NCI-H446 treated with DMSO at 0.1 percent for 48 hours (cell line): ENCODE results near the gene ZNF44.

Source experiments
- DNase-seq: peaks from one replicate; lab custom pipeline; 2025; lab: John Stamatoyannopoulos, UW

ZNF44 gene

DNA sequence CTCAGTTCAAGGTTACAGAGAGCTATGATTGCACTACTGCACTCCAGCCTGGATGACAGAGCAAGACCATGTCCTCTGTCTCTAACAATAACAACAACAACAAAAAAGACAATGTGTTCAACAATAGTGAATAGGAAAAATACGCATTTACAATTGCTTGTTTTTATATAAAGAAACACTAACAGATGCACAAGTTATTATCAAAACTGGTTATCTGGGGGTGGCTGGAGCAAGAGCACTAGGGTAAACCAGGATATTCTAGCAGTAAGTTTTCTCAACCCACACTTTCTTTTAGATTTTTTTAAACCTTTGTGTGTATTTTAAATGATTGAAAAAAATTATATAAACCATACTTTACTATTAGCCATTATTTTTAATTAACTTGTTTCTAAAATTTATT lies 33.1 kb downstream of the ZNF44 start:
- DNase-seq = no peak

DNA sequence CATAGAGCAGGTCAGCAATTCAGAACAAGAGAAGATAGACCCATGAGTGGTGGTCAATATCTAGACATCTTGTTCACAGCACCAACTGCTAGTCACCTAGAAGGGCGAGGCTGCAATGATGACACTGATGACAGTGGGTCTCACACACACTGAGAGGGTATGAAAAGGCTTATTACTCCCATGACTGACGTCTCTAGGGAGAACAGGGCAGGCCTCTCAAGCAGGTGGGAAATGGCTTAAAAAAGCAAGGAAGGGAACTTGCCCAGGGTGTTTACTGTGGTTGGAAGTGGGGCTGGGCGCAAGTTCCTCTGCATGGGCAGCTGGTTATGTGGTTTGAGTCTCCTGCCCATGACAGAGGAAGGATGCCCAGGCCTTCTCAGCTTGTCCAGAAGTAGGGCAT lies 33.8 kb downstream of the ZNF44 start:
- no peak for DNase-seq

DNA sequence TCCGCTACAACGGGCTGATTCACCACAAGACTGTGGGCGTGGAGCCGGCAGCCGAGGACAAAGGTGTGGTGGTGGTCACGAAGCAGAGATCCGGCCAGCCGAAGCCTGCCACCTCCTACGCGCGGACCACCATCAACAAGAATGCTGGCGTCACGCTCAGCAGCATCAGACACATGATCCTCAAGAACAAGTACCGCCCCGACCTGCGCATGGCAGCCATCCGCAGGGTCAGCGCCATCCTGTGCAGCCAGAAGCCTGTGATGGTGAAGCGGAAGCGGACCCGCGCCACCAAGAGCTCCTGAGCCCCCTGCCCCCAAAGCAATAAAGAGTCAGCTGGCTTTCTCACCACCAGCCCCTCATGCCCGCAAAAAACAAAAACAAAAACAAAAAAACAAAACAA lies 34.4 kb downstream of the ZNF44 start:
- no peak for DNase-seq

DNA sequence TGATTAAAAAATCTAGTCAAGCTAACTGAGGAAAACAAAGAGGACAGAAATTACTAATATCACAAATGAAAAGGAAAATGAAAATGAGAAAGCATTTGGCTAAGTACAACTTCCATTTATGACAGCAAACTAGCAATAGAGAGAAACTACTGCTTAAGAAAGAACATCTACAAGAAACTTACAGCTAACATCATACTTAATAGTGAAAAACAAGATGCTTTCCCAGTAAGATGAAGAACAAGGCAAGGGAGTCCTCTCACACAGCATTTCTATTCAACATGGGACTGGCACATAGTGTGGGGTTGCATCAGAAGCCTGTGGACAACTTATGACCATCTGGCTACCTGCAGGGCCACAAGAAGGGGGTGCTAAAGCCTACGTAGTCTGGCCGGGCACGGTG lies 39.3 kb downstream of the ZNF44 start:
- no peak for DNase-seq

DNA sequence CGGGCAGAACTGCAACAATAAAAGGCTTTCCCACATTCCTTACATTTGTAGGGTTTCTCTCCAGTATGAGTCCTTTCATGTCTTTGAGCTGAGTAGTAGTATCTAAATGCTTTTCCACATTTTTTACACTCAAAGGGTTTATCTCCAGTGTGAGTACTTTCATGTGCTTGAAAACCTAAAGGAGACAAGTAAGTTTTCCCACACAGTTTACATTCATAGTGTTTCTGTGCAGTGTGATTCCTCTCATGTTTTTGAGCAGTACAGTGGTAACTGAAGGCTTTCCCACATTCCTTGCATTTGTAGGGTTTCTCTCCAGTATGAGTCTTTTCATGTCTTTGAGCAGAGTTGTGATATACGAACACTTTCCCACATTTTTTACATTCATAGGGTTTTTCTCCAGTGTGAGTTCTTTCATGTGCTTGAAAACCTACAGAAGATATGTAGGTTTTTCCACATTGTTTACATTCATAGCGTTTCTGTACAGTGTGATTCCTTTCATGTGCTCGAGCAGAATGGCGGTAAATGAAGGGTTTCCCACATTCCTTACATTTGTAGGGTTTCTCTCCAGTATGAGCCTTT lies 47.0 kb downstream of the ZNF44 start:
- DNase-seq = no peak

DNA sequence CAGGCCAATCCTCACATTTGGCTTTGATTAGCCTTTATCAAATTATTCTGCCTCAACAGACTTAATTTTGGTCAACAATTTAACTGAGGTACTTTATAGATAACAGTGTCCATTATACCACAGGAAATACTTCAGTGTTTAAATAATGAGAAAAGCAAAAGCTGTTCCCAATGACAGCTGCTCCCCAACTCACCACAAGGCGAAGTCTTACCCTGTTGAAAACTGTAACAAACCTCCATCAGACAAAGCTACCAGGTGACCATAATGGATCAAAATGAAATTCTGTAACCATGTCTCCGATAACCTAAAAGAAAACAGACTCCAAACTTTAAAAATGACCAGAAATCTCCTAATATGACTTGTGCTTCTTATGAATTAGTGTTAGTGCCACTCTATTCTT lies 50.3 kb downstream of the ZNF44 start:
- no peak for DNase-seq

DNA sequence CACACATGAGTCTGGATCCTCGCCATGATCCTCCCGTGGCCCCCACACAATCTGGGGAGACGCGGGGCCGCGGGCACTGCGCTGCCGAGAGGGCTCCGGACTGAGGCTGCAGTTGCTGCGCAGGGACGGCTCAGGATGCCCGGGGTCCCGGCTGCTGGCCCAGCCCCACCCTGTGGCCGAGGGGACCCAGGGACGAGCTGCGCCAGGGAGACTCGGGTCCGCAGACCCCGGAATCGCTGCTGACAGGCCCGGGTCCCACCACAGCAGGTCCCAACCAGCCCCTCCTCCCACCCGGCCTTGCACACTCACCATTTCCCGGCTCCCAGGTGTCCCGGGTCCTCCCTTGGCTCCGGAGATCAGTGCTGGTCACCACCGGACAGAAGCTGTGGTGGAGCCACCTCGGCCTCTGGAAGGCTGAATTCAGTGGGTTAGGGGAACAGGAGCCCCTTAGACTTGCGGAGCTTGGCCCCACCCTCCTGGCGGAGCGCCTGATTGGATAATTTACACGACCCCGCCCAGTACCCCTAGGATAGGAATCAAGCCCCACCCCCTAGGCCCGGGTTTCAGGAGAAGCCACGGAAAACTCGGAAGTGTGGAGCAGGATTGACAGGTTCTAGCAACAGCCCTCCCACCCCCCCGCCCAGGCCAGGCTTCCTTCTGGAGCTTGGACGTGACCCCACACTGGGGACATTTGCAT lies 57.4 kb downstream of the ZNF44 start:
- no peak for DNase-seq

DNA sequence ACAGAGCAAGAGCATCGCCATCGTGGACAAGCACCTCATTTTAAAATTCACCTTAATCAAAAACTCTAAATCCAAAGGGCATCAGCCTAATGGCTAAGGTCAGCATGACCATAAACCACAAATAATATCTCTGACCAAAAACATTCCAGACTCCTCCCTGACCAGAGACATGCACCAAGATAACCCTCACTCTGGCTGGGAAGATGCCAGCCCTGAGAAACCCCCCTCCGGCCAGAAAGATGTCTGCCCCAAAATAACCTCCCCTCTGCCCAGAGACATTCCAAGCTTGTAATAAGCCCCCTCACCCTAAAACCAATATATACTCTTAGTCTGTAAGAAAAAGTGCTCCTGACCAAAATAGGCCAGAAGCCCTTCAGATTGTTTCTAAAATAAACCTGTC lies 61.7 kb downstream of the ZNF44 start:
- no peak for DNase-seq

DNA sequence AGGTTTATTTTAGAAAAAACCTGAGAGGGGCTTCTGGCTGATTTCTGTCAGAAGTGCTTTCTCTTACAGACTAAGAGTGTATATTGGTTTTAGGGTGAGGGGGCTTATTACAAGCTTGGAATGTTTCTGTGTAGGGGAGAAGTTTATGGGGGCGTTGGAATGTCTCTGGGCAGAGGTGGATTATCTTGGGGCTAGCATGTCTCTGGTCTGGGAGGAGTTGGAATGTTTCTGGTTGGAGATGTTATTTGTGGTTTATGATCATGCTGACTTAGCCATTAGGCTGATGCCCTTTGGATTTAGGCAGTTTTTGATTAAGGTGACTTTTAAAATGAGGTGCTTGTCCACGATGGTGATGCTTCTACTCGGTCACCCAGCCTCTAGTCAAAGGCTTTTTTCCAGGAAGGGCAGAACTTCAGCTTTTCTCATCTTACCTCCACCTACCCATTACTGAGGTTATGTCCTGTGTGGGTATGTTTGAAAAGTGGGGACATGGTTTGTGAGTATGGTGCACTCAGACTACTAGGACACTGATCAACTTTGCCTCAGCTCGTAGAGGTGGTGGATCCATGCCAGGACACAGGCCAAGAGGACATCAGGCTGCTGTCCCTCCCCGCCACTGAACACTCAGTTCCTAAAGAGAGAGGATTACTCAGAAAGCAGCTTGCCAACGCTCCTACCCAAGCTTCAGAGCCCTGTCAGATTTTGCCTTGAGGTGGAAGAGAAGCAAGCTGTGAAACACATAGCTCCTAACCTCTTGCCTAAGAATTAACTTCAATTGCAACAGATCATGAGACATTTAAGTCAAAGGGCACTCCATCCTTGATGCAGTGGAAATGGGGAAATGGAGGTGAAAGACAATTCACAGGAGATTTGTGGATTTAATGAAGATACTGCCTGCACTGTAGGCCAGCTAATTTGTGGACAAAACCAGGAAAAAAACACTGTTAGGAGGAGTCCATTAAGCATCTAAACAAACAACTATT lies 63.6 kb downstream of the ZNF44 start:
- DNase-seq = no peak

DNA sequence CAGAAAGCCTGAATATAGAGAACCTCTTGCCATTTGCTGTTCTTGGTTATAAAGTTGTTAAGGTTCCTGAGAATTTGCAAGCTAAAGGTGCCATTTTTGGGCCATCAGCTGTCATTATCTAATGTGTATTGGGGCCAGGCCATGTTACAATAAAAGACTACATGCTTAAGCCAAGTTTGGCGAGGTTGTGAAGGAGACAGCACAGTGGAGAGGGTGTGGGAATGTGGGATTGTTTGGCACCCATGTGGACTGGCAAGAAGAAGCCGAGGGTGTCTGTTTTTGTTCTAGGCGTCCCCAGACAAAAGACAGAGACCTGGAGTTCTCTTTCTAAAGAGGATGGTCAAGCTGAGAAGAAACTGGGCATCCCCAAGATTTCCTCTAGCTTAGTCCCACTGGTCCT lies 64.7 kb downstream of the ZNF44 start:
- no peak for DNase-seq

DNA sequence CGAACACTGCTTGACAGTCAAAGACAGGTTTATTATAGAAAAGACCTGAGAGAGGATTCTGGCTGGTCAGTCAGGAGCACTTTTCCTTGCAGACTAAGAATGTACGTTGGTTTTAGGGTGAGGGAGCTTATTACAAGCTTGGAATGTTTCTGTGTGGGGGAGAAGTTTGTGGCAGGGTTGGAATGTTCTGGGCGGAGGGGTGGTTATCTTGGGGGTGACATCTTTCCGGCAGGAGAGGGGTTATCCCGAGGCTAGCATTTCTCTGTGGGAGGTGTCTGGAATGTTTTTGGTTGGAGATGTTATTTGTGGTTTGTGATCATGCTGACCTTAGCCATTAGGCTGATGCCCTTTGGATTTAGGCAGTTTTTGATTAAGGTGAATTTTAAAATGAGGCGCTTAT lies 70.0 kb downstream of the ZNF44 start:
- no peak for DNase-seq

DNA sequence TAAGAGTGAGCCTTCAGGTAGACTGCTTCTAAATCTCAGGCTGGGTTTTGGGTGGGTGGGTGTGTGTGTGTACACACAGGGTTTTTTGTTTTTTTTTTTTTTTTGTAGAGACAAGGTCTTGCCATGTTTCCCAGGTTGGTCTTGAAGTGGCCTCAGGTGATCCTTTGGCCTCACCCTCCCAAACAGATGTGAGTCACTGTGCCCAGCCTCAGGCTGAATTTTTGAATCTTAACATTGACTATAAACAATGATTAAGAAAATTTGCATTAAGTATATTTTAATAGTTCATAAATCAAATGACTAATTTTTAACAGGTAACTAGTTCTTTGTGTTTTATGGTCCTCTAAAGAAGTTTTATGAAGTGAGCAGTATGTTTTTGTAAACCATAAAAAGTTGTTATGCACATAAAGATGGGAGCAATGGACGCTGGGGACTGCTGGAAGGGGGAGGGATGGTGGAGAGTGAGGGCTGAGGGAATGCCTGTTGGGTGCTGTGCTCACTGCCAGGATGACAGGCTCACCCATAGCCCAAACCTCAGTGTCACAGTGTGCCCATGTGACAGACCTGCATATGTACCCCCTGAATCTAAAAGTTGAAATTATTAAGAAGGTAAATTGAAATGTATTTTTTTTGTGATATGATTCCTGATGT lies 71.6 kb downstream of the ZNF44 start:
- DNase-seq = no peak
